GM12872 (cell line): ENCODE results near the gene SCG3.

Experiments used
- TF ChIP-seq, protein P1 (sequence below): IDR thresholded peaks from 3 replicates; pipeline ENCODE4 v1.5.1; 2011; ENCODE audit warnings: low read depth, mild to moderate bottlenecking, low read length, moderate library complexity; ENCODE audit not compliant: insufficient read depth

Gene SCG3

DNA sequence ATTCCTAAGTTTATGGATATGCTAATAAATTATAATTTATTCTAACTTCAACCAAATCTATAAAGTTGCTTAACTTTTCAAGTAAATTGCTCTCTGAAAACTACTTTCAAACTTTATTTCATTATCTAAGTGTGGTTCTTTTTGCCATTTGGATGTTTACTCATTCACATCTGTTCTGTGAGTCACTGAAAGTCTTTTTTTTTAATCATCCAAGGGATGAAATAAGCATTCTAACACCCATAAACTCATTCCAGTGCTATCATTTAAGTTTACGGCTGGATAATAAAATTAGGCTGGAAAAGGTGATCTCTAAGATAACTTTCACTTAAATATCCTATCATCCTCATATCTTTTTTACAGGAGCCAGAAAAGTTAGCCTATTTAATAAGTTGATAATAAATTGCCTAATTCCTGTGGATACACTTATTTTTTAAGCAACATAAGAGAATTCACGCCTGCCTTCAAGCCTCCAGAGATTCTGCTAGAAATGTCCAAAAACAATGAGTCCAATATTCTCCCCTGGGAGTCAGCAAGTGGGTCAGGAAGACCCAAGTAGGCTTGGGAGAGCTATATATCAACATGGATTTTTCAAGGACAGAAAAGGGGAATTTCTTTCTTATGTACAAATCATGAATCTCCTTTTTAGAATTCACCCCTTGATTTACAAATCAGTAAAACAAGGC lies 25.8 kb downstream of the SCG3 start:
- TF ChIP-seq, protein P1, sequence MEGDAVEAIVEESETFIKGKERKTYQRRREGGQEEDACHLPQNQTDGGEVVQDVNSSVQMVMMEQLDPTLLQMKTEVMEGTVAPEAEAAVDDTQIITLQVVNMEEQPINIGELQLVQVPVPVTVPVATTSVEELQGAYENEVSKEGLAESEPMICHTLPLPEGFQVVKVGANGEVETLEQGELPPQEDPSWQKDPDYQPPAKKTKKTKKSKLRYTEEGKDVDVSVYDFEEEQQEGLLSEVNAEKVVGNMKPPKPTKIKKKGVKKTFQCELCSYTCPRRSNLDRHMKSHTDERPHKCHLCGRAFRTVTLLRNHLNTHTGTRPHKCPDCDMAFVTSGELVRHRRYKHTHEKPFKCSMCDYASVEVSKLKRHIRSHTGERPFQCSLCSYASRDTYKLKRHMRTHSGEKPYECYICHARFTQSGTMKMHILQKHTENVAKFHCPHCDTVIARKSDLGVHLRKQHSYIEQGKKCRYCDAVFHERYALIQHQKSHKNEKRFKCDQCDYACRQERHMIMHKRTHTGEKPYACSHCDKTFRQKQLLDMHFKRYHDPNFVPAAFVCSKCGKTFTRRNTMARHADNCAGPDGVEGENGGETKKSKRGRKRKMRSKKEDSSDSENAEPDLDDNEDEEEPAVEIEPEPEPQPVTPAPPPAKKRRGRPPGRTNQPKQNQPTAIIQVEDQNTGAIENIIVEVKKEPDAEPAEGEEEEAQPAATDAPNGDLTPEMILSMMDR, result no peak

DNA sequence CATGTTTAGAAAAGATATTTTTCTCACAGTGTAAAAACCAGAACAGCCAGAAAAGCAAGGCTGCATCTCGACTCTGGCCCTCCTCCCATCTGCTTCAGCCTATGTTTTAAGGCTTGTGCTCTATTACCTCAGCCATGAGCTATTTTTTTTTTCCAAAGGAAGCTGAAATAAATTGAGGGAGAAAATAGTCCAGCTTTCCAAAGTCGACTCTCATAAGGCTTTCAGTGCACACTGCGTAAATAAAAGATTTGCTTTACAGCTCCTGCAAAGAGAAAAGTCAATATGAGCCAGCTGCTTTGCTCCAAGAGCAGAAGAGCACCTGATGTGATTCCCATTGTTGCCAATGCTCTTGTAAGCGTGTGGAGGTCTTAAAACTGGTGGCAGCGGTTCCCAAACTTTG lies 26.7 kb downstream of the SCG3 start:
- TF ChIP-seq, protein P1, result no peak

DNA sequence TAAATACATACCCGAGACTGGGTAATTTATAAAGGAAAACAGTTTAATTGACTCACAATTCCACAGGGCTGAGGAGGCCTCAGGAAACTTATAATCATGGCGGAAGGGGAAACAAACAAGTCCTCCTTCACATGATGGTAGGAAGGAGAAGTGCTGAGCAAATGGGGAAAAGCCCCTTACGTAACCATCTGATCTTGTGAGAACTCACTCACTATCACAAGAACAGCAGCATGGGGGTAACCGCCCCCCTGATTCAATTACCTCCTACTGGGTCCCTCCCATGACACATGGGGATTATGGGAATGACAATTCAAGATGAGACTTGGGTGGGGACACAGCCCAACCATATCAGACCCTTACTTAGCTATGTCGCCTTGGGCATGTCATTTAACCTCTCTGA lies 27.7 kb downstream of the SCG3 start:
- TF ChIP-seq, protein P1, result no peak

DNA sequence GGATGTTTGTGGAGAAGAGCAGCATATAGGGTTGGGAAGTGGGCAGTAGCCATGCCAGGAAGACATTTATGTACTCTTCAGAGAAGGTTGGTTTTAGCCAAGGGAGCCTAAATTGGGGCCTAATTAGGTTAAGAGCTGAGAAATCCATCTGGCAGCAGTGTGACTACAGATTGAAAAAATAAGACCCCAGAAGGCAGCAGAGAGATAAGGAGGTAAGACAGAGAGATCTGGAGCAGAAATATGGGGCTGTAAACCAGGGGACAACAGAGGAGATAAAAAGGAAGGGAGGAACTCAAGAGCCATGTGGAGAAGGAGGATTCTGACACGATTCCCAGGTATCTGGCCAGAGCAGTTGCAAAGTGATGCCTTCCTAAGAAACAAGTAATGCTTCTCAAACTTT lies 32.9 kb downstream of the SCG3 start:
- TF ChIP-seq, protein P1, result no peak

DNA sequence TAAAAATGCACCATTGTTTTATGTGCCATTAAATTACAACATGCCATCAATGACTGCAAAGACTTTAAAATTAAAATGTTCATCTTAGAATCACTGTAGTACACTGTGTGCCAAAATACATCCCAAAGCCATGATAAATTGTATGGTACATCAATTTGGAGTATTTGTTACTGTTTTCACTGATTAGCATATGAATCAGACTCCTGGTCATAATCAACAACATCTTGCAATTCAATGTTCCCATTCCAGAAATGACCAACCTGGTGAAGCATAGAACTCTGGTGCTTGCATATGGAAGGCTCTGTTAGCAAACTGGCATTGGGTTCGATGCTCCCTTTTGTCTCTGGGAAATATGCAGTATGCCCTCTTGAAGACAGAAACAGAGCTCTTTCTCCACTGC lies 33.6 kb downstream of the SCG3 start:
- TF ChIP-seq, protein P1, result no peak

DNA sequence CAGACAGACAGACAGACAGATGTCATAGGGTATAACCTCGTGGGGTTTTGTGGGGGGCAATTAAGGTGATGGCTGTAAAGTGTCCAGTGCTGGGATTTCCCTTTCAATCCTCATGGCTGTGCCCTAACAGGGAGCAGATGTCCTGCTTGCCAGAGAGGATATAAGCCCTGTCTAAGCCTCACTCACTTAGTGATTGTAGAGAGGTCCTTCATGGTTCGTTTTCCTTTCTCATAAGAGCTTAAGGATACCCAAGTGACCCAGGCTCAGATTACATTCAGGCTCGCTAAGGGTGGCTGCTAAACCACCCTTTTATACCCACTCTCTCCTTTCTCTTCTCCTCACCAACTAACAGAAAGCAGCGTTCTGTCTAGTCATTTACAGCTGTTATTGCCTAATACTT lies 36.9 kb downstream of the SCG3 start:
- TF ChIP-seq, protein P1, result no peak

DNA sequence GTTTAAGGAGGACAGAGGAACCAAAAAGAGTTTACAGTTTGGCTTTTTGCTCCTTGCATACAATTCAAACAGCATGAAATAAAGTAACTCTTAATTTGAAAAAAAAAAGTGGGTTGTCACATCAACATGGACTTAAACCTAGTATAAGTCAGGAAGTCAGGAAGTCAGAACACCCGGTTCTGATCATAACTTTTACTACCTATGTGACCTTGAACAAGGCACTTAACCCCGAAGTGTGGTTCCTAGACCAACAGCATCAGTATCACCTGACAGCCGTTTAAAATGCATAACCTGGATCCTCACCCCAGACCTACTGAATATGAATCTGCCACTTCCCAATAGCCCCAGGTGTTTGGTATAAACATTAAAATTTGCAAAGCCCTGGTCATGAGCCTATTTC lies 37.4 kb downstream of the SCG3 start:
- TF ChIP-seq, protein P1, result no peak
